ENCODE results near the gene ZNF575.

DNA sequence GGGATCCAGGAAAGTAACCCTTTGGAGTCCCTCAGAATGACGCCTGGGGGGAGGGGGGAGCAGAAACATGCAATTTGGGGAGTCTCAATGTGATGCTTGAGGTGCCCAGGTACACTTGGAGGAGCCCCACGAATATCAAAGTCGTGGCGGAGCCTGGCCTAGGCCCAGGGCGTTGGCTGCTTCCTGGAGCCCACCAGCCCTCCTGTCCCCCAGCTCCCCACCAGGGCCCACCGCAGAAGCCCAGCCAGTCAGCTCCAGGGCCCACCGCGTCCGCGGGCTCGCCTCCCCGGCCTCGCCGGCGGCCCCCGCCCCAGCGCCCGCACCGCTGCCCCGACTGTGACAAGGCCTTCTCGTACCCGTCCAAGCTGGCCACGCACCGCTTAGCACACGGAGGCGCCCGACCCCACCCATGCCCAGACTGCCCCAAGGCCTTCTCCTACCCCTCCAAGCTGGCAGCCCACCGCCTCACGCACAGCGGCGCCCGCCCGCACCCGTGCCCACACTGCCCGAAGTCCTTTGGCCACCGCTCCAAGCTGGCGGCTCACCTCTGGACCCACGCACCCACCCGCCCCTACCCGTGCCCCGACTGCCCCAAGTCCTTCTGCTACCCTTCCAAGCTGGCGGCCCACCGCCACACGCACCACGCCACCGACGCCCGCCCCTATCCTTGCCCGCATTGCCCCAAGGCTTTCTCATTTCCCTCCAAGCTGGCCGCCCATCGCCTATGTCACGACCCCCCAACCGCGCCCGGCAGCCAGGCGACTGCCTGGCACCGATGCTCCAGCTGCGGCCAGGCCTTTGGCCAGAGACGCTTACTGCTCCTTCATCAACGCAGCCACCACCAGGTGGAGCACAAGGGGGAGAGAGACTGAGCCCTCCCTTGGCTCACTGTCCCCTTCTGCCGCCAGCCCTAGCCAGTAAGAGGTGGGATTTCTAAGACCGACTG is 2.1 kb downstream of the ZNF575 start:
- TF ChIP-seq, protein P1, sequence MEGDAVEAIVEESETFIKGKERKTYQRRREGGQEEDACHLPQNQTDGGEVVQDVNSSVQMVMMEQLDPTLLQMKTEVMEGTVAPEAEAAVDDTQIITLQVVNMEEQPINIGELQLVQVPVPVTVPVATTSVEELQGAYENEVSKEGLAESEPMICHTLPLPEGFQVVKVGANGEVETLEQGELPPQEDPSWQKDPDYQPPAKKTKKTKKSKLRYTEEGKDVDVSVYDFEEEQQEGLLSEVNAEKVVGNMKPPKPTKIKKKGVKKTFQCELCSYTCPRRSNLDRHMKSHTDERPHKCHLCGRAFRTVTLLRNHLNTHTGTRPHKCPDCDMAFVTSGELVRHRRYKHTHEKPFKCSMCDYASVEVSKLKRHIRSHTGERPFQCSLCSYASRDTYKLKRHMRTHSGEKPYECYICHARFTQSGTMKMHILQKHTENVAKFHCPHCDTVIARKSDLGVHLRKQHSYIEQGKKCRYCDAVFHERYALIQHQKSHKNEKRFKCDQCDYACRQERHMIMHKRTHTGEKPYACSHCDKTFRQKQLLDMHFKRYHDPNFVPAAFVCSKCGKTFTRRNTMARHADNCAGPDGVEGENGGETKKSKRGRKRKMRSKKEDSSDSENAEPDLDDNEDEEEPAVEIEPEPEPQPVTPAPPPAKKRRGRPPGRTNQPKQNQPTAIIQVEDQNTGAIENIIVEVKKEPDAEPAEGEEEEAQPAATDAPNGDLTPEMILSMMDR (IDR thresholded peaks at IDR 0.05; ENCODE audit: low read depth, low read length, missing input control), result peak; percentile 47
- no peak for TF ChIP-seq TAF1 (conservative IDR thresholded peaks at IDR 0.05)
- TF ChIP-seq GABPA (IDR thresholded peaks at IDR 0.05 in 1 of 2, conservative IDR thresholded peaks at IDR 0.05 in 1 of 2), result no peak
- TF ChIP-seq JUND (IDR thresholded peaks at IDR 0.05), result no peak
- TF ChIP-seq FOXA2 (IDR thresholded peaks at IDR 0.05), result no peak
